Measurements from ENCODE around the gene NTM.

NTM gene

DNA sequence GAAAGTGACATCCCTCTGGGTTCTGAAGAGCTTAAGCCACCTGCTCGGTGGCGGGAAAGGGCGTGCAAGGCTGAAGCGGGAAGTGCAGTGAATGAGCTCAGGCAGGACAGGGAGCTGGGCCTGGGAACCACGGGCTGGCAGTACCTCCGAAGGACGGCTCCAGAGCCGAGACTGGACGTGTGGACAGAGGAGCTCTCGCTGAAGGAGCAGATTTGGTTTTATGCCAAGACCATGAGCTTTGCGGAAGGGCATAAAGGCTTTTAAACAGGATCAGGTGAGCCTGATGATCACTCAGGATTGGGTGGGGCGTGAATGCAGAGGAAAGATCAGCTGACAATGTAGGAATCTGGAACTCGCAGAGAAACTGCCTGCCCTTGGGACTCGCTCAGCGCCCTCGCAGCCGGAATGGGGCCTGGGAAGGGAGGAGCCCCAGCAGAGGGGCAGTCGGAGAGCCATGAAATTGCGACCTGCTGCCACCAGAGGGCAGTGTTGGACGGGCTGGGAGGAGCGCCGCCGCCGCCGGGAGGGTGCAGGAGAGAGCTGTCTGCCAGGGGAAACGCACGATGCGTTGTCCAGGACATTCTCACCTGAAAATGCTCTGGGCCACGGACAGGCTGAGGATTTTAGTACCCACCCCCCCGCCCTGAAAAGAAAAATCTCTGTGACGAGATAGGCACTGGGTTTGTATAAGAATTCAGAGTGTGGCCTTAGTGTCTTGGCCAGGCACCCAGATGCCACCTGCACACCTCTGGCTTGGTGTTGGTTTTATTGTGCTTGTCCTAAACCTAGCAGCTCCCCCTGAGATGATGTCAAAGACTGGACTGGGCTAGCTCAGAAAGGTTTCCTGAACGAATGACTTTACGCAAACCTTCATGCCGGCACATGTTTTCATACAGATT is 324.4 kb downstream of the NTM start:
- DNase-seq, result no peak

DNA sequence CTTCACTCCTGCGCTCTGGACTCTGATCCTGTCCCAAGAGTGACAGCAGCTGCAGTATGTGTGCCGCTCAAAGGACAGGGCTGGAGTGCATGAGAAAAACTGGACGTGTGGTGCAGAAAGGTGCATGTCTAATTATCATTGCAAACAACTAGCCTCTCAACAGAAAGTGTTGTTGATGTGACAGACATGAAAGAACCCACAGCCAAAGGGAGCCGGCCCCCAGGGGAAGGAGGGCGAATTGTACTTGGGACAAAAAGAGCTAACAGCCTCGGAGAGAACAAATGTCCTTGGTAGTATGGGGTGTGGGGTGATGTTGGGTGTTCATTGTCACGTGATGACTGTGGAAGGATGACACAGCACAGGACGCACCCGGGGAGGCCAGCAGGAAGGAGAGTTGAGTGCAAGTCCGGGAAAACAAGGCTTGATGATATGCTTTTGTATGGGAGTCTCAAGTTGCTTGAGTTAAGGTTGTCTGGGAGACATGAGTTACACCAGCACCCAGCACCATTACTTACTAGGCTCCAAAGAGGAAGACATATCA is 325.5 kb downstream of the NTM start:
- DNase-seq, result no peak

DNA sequence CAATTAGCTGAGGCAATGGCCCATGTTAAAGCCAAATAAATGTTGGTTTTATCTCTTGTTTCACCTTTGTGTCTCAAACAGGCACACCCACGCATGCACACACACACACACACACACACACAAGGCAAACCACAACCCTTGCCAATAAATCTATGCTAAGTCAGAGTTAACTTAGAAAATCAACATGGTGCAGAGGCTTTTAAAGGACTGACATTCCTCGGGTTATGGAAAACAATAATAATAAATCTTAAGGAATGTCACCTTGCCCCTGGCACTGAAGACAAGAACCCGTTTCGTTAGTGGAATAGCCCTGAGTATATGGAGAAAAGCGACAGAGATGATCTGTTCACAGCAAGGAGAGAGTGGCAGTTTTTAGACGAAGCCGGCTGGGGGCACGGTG is 326.3 kb downstream of the NTM start:
- no peak for DNase-seq

DNA sequence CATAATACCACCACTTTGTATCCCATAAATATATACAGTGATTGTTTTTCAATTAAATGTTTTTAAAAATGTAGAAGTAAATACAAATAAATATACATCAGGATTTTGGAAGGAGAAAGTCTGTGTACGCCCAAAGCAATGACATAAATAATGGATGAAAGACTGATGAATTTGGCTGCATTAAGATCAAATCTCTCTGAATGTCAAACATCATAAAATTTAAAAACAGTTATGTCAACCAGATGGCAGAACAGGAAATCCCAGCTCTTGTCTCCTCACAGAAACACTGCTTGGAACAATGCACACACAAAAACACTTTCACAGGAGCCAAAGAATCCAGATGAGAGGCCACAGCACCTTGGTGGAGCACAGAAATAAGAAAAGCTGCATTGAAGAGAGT is 332.9 kb downstream of the NTM start:
- DNase-seq, result no peak

DNA sequence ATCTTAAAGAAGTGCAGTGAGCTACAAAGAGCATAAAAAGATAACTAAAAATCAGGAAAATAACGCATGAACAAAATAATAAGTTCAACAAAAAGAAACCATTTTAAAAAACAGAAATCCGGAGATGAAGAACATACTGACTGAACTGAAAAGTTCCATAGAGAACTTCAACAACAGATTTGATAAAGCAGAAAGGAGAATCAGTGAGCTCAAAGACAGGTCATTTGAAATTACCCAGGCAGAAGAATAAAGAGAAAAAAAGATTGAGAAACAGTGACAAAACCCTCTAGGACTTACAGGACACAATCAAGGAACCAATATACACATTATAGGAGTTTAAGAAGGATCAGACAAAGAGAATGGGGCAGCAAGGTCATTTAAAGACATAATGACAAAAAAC is 334.3 kb downstream of the NTM start:
- no peak for DNase-seq

DNA sequence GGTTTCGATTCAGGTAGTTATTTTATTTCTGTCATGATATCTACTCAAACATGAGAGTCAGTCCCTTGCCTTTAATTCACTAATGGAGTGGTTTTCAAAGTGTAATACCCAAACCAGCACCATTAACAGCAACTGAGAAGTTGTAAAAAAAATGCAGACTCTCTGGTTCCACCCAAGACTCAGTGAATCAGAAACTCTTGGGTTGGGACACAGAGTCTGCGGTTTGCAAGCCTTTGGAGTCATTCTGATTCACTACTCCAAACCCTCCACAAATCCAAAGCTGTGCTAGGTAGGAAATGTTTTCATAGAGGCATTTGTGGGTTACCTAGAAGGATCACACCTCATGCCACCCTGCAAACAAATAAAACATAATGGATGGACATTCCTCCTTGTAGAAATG is 340.1 kb downstream of the NTM start:
- no peak for DNase-seq

DNA sequence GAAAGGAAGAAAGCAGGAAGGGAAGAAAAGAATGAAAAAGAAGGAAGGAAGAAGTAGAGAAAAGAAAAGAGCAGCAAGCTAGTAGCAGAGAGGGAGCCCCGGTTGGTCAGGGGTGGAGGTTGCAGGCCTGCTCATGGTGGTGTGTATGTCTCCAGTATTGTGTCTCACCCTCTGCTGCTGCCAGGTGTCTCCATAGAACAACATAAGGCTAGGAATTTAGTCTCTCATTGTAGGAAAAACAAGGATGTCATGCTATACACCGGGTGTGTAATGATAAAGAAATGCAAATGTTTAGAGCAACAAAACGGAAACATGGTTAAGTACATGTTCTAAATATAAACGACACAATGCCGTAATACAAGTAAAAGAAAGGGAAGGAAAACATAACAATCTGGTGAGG is 342.5 kb downstream of the NTM start:
- DNase-seq, result no peak

DNA sequence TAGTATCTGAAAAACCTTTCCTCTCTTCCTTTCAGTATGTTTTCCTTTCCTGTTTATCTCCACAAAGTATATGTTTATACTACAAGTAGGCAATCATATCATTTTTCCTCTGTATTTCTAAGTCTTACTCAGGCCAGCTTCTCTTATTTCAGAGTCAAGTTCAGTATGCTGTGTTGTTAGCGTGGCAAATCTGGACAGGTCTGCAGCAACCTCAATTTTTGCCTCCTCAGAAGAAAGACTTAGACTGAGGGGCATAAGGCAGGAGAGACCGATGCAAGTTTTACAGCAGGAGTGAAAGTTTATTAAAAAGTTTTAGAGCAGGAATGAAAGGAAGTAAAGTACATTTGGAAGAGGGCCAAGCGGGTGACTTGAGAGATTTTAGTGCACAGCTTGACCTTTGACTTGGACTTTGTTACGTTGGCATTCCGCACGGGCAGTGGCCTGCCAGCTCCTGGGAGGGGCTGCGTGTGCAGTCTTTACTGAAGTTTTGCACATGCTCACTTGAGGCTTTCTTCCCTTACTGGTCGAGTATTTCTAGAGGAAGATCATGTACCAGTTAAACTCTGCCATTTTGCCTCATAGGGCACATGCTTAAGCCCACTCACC is 343.2 kb downstream of the NTM start:
- no peak for DNase-seq

DNA sequence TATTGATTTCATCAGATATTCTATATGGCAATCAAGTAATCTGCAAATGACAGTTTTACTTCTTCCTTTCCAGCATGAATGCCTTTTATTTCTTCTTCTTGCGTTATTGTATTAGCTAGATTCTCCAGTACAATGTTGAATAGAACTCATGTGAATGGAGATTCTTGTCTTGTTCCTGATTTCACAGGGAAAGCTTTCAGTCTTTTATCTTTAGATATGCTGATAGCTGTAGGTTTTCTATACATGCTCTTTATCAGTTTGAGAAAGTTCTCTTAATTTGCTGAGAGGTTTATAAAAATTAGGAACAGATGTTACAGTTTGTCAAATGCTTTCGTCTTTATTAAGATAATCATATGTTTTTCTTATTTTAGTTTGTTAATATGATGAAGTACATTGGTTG is 347.2 kb downstream of the NTM start:
- no peak for DNase-seq

DNA sequence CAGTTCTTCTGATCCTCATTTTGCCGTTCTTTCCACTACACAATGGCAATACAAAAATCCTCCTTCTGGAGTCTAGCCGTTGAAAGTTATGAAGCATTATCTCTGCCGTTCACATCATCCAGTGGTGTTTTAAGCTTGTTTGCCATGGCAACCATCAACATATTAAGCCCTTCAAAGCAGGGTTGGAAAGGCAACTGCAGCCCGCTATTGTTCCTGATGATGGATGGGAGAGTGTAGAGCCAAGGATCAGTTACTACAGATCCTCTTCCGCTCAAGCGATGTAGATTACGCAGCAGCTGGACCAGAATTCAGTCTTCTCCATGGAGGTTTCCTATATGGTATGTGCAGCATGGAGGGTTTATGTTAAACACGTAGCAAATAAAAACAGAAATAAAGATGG is 352.7 kb downstream of the NTM start:
- no peak for DNase-seq

DNA sequence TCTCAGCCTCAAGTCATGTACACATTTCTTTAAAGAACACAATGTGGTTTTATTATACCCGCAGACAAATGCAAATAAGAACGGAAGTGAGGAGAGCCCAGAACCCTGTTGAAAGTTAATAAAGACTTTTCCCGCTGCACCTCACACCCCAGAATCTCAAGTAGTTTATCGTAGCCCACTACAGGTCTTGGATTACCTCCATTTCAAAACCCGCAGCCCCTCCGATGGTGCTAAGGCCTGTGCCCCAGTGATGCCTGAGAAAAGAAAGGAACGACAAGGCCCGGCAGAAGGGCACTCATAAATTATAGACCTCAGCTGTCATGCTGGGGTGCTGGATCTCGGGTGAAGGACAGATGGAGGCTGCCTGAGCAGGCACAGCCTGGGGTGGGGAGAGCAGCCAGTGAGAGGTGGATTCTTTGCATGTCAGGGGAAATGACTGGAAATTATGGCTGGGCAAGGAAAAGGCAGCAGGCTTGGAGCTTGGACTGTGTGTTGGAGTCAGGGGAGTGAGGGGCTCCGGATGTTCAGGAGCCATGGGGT is 354.1 kb downstream of the NTM start:
- no peak for DNase-seq

DNA sequence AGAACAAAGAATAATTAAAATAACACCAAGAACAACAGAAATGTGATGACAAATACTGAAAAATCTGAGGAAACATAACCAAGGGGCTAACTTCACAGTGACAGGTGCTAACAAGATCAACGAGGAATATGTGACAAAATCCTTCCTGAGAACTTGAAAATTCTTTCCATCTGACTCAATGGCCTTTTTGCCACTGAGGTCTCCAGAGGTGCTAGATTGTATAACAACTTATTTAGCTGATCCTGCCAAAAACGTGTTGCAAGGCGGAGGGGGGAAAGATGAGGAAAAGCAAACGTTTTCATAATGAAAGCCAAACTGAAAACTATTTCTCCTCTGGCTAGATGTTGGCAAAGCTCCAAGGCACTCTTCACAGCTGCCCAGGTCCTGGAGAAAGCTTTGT is 364.5 kb downstream of the NTM start:
- DNase-seq, result no peak

DNA sequence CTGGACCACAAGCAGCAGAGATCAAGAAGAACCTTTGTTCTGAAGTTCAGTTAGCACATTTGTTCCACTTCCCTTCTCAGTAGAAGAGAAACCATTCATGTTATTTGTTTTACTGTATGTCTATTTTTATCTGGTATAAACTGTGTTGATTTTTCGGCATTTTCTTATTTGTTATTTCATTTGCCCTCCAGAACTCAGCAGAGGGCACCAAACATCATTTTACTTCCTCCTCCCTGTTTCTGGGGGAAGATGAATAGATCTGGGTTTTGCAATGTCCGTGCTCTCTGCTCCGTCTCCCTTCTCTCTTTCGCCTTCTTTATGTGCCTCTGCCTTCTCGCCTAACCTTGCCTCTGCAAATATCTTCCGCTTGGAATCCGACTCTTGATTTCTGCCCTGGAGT is 366.9 kb downstream of the NTM start:
- no peak for DNase-seq

DNA sequence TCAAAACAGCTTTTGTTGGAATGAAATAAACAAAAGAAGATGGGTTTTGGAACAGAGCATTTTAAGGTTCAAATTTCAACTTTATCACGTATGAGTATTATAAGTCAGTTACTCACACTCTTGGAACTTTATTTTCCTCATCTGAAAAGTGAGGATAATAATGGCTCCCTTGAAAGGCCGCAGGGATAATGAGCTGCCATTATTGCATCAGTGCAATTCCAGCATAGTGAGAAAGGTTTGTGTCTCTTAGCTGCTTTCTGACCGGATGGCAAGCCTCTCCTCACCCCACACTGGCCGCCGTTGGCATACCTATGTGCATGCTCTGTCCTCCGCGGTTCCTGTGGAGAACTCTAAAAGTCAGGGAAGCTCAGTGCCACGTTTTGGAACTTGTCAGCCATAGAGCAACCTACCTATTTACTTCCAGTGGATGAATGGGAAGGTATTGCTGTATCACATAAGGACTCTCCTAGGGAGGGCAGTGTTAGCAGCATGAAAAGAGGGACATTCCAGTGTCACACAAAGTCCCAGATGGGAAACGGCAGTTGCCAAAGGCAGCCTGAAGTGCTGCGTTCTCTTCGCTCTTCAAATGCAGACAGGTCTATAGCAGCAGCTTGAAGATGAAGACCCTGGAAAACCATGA is 368.9 kb downstream of the NTM start:
- no peak for DNase-seq

DNA sequence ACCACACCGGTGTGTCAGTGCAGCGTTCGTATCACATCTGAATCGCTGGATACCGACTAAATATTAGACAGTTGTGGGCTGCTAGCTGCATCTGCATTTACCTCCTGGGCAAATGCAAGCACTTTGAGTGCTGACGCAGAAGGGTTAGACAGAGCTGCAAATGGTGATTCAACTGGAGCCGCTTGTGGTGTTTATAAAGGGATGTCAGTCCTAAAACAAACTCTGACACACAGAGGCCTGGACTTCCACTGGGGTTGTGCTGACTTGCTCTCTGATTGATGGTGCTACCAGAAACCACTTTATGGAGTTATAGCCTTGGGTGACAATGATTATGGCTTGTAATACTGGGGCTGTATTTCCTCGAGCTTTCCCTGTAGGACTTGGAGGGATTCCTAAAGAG is 374.4 kb downstream of the NTM start:
- no peak for DNase-seq

DNA sequence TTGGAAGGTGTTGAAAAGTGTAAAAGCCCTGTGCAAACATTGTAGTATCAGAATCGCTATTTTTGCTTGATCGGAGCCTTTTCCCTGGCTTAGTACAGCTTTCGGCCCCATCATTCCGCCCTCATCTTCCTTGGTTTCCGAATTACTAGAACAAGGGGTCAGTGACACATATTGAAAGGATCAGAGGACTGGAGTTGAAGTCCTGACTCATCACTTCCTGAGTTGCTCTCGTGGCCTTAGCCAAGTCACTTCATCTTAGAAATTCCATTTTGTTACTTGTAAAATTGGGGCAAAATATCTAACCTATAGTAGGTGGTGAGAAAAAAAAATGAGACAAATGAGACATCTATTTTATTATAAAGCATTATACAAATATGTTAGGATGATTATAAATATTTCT is 375.0 kb downstream of the NTM start:
- DNase-seq, result no peak

DNA sequence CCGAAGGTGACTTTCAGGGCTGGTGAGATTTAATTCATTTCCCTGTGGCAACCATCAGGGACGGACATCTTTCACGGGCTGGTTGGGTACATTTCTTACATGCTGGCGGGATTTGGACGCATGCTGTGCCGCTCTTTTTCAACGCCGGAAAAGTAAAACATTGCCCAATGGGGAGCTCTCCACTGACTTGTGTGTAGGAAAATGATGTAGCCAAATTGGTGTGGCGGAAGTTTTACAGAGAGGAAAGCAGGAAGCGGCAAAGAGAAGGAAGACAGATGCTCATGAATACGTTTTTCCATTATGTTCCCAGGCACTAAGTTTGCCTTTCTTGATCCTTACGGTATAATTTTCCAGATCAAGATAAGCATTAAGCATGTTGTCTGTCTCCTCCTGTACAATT is 375.8 kb downstream of the NTM start:
- no peak for DNase-seq

DNA sequence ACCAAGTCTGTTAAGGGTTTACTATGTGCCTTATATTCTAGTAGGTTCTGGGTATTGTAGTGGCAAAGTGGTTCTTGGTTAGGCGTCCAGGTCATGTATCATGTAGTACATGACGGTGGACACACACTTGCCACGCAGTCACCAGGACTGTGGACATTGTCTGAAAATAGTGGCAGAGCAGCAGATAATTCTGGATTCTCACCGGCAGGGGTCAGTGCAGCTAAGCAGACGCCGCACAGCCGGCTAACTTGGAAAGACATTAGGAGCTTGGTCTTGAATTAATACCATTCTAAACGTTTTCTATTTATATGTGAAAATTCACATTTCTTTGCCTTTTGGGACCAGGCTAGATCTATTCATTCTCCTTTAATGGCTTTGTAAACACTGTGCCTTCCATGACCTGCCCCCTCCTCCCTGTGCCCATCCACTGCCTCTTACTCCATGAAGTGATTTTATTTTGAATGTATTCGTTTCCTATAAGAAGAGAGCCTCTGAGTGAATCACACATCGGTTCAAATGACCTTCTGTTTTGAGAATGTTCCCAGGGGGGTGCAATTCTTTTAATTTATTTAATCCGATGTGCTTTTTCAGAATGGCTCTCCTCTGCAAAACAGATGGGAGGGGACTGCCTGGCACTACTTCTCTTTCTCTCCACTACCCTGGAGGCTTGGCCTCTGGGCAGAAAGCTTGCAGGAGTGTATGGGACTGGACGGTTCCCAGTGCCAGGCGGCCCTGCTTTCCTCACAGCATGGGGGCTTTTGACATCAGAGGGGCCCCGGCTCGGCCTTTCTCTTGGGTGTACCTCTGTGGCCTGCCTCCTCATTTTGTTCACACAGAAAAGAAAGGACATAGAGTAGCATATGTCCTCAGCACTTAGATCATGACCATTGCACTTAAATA is 378.0 kb downstream of the NTM start:
- no peak for DNase-seq

DNA sequence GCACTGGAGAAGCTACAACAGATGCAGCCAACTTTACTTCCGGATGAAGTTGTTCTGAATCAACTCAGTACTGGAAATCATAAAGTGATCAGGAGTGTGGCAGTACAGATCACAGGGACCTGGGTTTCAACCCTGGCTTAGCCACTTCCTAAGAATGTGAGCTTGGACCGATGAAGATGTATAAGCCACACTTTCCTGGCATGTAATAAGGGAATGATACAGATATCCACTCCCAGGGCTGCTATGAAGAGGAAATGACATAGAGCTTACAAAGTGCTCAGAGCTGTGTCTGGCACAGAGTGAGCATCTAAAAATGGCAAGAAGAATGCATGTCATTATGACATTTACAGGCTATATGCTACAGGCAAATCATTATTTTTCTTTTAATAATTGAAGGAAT is 378.7 kb downstream of the NTM start:
- DNase-seq, result no peak

DNA sequence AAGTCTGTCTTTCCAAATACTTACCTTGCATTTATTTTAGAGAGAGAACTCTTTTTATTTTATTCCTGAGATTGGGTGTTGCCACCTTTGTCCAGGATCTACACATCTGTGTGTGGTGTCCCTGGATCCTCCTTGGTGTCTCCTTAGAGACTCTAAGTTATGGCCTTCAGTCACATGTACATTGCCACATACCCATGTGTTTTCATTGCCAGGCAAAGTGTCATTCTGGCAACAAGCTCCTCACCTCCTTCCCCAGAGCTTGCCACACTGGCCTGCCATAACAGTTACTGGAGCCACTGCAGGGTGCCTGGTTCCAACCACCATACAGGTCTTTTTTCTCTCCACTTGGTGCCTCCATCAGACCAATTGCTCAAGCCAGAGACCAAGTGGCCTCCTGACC is 379.7 kb downstream of the NTM start:
- no peak for DNase-seq

DNA sequence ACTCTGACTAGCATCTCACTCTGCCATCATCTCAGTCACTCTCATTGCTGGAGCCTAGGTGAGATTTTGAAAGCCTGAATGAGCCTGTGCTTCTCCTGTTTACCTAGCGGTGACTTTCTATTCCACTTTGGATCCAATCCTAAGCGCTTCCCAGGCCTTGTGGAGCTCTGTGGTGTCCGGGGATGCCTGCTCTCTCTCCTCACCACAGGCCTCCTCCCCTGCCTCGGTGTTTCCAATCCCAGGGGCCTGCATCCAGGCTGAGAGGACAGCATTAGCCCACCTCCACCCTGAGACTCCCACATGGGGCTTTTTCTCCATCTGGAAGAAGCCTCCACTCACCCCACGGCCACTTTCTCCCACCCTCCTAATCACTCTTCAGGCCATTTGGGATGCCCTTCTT is 380.3 kb downstream of the NTM start:
- DNase-seq, result no peak

DNA sequence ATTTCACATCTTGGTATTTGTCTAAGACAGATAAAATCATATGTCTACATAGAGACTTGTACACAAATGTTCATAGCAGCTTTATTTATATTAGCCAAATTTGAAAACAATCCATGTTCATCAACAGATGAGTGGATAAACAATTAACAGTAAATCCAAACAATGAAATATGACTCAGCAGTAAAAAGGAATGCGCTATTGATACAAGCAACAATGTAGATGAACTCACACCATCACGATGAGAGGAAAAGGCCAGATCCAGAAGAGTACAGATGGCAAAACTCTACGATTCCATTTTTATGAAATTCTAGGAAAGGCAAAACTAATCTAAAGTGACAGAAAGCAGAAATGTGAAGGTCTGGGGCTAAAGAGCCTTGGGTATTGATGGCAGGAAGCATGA is 384.3 kb downstream of the NTM start:
- DNase-seq, result no peak
